BE2C (cell line): ENCODE data around the gene PIK3R6.
A peak's percentile ranks its signal among the peaks of the same experiment; 100 is the strongest.

Source experiments
- DNase-seq: peaks from one replicate; pipeline ENCODE4 v3.0.0-alpha.2; 2020
- H3K27me3 ChIP-seq: fragments of 250-450 bp; sonication (Bioruptor Pico); 2 replicates; pipeline ENCODE4 v1.5.1; 2020; ENCODE audit warnings: mild to moderate bottlenecking
- H3K36me3 ChIP-seq: fragments of 250-450 bp; sonication (Bioruptor Pico); 2 replicates; pipeline ENCODE4 v1.5.1; 2020; ENCODE audit warnings: mild to moderate bottlenecking
- H3K4me1 ChIP-seq: fragments of 250-450 bp; sonication (Bioruptor Pico); 2 replicates; pipeline ENCODE4 v1.5.1; 2020
- H3K4me3 ChIP-seq: 2 replicates; pipeline ENCODE4 v1.5.1; 2011; ENCODE audit warnings: low read depth, low read length
- H3K9me3 ChIP-seq: fragments of 250-450 bp; sonication (Bioruptor Pico); 2 replicates; pipeline ENCODE4 v1.5.1; 2020
- TF ChIP-seq, protein P1 (sequence below): IDR thresholded peaks from 2 replicates; pipeline ENCODE4 v1.5.1; 2012; ENCODE audit warnings: mild to moderate bottlenecking, low read depth, low read length

PIK3R6 gene

DNA sequence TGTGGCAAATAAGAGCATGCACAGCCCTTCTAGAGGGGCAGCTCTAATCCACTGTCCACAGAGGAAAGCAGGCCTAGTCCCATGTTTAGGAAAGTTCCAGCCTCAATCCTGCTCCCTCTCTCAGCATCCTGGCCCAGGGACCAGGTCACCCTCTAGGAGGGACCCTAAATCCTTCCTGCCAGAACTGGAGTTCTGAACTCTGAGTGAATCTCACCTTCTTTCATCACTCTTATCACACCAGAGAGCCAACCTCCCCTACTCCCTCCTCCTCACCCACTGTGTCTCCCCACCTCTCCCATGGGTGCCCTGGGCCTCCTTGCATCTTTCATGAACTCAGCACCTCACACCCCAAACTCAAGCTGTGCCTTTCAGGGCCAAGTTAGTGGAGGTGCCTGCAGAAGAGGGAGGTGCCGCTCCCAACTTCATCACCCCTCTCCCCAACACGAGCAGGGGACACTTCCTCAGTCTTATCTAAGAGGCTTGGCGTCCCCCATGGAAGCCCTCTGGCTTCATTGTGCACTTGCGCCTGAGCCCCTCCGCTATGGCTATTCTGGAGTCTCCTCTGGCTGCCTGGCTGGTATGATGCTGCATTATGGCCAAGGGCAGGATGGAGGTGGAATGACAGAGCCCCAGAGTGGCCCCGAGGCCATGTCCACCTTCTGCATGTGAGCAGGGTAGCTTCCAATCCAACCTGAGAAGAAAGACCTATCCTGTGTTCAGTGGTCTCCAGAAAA lies 31.7 kb downstream of the PIK3R6 start:
- DNase-seq = no peak
- Histone ChIP-seq H3K9me3 (no peaks in the 10 kb centered on the region), H3K4me1 (no peaks in the 10 kb centered on the region), H3K27me3 (no peaks in the 10 kb centered on the region), H3K4me3 (no peak overlapping the region), H3K36me3 (no peaks in the 10 kb centered on the region)
- TF ChIP-seq, protein P1, sequence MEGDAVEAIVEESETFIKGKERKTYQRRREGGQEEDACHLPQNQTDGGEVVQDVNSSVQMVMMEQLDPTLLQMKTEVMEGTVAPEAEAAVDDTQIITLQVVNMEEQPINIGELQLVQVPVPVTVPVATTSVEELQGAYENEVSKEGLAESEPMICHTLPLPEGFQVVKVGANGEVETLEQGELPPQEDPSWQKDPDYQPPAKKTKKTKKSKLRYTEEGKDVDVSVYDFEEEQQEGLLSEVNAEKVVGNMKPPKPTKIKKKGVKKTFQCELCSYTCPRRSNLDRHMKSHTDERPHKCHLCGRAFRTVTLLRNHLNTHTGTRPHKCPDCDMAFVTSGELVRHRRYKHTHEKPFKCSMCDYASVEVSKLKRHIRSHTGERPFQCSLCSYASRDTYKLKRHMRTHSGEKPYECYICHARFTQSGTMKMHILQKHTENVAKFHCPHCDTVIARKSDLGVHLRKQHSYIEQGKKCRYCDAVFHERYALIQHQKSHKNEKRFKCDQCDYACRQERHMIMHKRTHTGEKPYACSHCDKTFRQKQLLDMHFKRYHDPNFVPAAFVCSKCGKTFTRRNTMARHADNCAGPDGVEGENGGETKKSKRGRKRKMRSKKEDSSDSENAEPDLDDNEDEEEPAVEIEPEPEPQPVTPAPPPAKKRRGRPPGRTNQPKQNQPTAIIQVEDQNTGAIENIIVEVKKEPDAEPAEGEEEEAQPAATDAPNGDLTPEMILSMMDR = no peak

DNA sequence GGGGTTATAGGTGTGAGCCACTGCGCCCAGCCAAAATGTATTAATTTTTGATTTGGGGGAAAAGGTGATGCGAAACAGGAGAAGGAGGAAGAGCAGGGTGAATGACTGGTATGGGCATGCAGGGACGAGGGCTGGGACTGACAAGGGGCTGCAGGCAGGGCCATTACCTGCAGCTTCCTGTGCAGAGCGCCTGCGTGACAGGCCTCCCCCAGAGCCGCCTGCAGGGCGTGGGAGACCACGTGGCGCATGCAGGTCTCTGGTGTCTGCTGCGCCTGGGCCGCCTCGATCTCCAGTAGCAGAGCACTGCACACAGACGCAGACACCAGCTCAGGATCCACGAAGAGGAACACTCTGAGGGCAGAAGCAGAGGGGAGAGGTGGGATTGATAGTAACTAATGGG lies 32.4 kb downstream of the PIK3R6 start:
- no peak for DNase-seq
- Histone ChIP-seq H3K27me3 (no peaks in the 10 kb centered on the region), H3K4me3 (no peak overlapping the region), H3K36me3 (no peaks in the 10 kb centered on the region), H3K9me3 (no peaks in the 10 kb centered on the region), H3K4me1 (no peaks in the 10 kb centered on the region)
- TF ChIP-seq, protein P1 = no peak

DNA sequence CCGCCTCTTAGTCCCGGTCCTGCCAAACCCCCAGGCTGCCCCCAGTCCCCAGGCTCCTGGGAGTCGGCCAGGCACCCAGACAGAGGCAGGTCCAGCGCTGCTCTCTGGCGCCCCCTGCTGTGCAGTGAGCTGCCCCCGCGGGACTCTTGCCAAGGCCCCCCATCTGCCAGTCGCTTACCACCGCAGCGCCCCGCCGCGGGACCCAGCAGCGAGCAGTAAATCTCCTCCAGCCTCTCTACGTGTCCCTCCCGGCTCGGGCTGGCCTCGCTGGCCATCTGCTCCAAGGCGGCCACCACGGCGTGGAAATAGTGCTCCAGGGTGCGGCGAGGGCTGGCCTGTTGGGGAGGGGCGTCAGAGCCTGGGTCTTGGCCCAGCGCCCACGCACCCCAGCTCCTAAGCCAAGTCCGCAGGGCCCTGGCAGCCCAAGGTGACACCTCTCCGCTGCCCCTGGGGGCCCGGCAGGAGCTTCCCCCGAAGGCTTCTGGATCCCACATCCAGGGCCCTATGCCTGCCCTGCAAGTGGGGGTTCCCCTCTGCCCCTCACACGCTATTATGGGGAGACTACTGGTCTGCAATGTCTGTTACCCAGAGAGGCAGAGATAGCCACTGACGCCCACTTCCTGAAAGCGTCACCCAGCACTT lies 34.6 kb downstream of the PIK3R6 start:
- Histone ChIP-seq H3K4me3 (no peak overlapping the region), H3K9me3 (no peaks in the 10 kb centered on the region), H3K27me3 (no peaks in the 10 kb centered on the region), H3K4me1 (no peaks in the 10 kb centered on the region), H3K36me3 (no peaks in the 10 kb centered on the region)
- TF ChIP-seq, protein P1 = peak; percentile 33
- peak; percentile 35 for DNase-seq

DNA sequence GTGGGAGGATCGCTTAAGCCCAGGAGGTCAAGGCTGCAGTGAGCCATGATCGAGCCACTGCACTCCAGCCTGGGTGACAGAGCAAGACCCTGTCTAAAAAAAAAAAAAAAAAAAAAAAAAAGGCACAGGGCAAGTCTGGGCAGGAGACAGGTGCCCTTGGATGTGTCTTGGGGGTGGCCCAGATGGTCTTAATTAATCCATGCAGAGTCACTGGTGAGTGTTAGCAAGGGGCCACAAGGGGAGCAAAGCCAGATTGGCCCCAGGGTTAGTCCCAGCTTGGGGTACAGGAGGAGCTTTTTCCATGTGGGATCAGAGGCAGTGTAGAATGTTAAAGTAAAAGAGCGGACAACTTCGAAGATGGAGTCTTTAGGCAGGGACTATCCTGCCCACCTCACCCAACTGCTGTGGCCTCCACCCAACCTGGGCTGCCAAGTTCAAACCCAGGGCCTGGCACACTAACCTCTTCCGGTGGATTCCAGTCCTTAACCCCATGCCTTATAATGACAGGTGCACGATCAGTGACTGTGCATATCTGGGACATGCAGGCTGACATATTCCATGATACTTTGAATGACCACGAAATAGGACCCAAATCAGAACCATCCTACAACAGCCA lies 36.1 kb downstream of the PIK3R6 start:
- Histone ChIP-seq H3K36me3 (no peaks in the 10 kb centered on the region), H3K4me1 (no peaks in the 10 kb centered on the region), H3K27me3 (no peaks in the 10 kb centered on the region), H3K4me3 (no peak overlapping the region), H3K9me3 (no peaks in the 10 kb centered on the region)
- TF ChIP-seq, protein P1 = no peak
- DNase-seq = no peak

DNA sequence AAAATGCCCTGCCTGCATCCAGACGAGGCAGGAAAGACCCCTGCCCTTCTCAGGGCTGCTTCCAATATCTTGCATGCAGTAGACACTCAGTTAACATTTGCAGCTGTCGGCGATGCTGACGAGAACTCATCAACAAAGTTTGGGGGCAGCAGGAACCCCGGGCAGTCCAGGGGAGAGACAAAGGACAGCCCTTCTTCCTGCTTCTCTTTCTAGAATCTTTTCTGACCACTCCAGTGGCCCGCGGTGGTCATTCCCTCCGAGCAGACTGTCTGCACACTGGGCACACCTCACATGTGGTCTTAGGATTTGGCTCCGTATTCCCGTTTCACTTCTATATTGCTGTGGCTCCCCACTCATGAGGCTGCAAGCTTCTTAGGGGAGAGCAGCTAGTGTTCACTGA lies 37.3 kb downstream of the PIK3R6 start:
- no peak for DNase-seq
- H3K4me3 ChIP-seq = no peak overlapping the region
- TF ChIP-seq, protein P1 = no peak
- no peaks in the 10 kb centered on the region for H3K4me1 ChIP-seq
- H3K36me3 ChIP-seq = no peaks in the 10 kb centered on the region
- no peaks in the 10 kb centered on the region for H3K27me3 ChIP-seq
- no peaks in the 10 kb centered on the region for H3K9me3 ChIP-seq
